HCT116 (cell line): Measurements from ENCODE around the gene OPCML. TPM values are rescaled to one million over a fixed set of nuclear protein-coding genes. Genes with fewer than 3 reads are reported as not detected.

Experiments used
- ATAC-seq: fragments of 200-7000 bp; cut with Tn5 transposase; 2 replicates; pipeline ENCODE4 v1.9.1; 2020; ENCODE audit warnings: mild to moderate bottlenecking, moderate library complexity
- BruUV-seq: library from RNA; stranded (reverse); fragments of 400-500 nt; replicated peaks from 2 replicates; lab custom pipeline; 2021; lab: Mats Ljungman, UMichigan
- CTCF ChIA-PET: fragments of 300-600 bp; sonication (Branson Sonifier 250); formaldehyde crosslinking; loops from one replicate; lab custom pipeline; 2021; ENCODE audit warnings: antibody characterized with exemption; lab: Charles Lee
- POLR2A ChIA-PET: fragments of 300-600, 350-600 bp; sonication (Branson Sonifier 250); formaldehyde crosslinking; loops from one replicate; lab custom pipeline; 2021; ENCODE audit warnings: antibody characterized with exemption; lab: Charles Lee
- RAD21 ChIA-PET, 2 experiments: fragments of 300-600 bp; sonication (Branson Sonifier 250); formaldehyde crosslinking; loops; one replicate each; lab custom pipeline; 2023; ENCODE audit warnings: low total read pairs in 2 of 2; ENCODE audit not compliant: uncharacterized antibody in 2 of 2, unreplicated experiment in 2 of 2, low non-redundant PET in 1 of 2; lab: Charles Lee
- DNase-seq: peaks from one replicate; pipeline ENCODE4 v3.0.0-alpha.2; 2010; ENCODE audit warnings: low read depth, low spot score
- H2AFZ ChIP-seq: fragments of 200-600 bp; shearing (Covaris generic), sonication (generic); 2 replicates; pipeline ENCODE4 v1.6.1; 2017; ENCODE audit warnings: low read depth, mixed run types, mixed read lengths, antibody characterized with exemption, low read length; ENCODE audit not compliant: poor library complexity, severe bottlenecking
- H3K27ac ChIP-seq: 2 replicates; pipeline ENCODE4 v1.5.1; 2012; ENCODE audit warnings: low read depth, low read length
- H3K27me3 ChIP-seq: fragments of 200-600 bp; sonication (generic); 2 replicates; pipeline ENCODE4 v1.6.1; 2016; ENCODE audit warnings: mixed run types, low read length, mixed read lengths; ENCODE audit not compliant: insufficient read depth
- H3K36me3 ChIP-seq, 2 experiments: fragments of 200-500 bp in 1 of 2; fragments of 200-600 bp in 1 of 2; sonication (Bioruptor generic) in 1 of 2; sonication (generic) in 1 of 2; 2 replicates each; pipeline versions ENCODE4 v1.5.1 to v1.6.1; 2014 to 2016; ENCODE audit warnings: low read length in 2 of 2, inconsistent platforms in 1 of 2, mixed read lengths in 1 of 2, mixed run types in 1 of 2; ENCODE audit not compliant: insufficient read depth in 2 of 2, control insufficient read depth in 1 of 2
- H3K4me1 ChIP-seq, 2 experiments: fragments of 200-600 bp in 1 of 2; sonication (generic) in 1 of 2; 2 replicates each; pipeline versions ENCODE4 v1.5.1 to v1.6.1; 2012 to 2017; ENCODE audit warnings: low read length in 2 of 2, inconsistent platforms in 1 of 2, mild to moderate bottlenecking in 1 of 2, mixed read lengths in 1 of 2, mixed run types in 1 of 2, moderate library complexity in 1 of 2; ENCODE audit not compliant: insufficient read depth in 2 of 2, control insufficient read depth in 1 of 2
- H3K4me2 ChIP-seq: fragments of 200-600 bp; sonication (generic); 2 replicates; pipeline ENCODE4 v1.6.1; 2017; ENCODE audit warnings: mixed run types, low read length, mixed read lengths
- H3K4me3 ChIP-seq, 2 experiments: fragments of 200-600 bp in 1 of 2; sonication (generic) in 1 of 2; replicated peaks in 1 of 2; 2 replicates each; pipeline ENCODE4 v1.5.1; 2011 to 2016; ENCODE audit warnings: low read length in 2 of 2, control low read depth in 1 of 2, low read depth in 1 of 2, mild to moderate bottlenecking in 1 of 2, mixed read lengths in 1 of 2, mixed run types in 1 of 2
- H3K79me2 ChIP-seq: fragments of 200-600 bp; sonication (generic); 2 replicates; pipeline ENCODE4 v1.6.1; 2017; ENCODE audit warnings: mild to moderate bottlenecking, mixed run types, low read length, moderate library complexity, mixed read lengths; ENCODE audit not compliant: insufficient read depth
- H3K9ac ChIP-seq: fragments of 200-600 bp; sonication (generic); 2 replicates; pipeline ENCODE4 v1.6.1; 2016; ENCODE audit warnings: low read length, mixed read lengths
- H3K9me2 ChIP-seq: fragments of 200-600 bp; sonication (generic), shearing (Covaris generic); 2 replicates; pipeline ENCODE4 v1.6.1; 2017; ENCODE audit warnings: mixed run types, mild to moderate bottlenecking, moderate library complexity; ENCODE audit not compliant: insufficient read depth
- H3K9me3 ChIP-seq, 2 experiments: fragments of 200-500 bp in 1 of 2; fragments of 200-600 bp in 1 of 2; sonication (Bioruptor generic) in 1 of 2; sonication (generic) in 1 of 2; 2 replicates each; pipeline ENCODE4 v1.6.1; 2014 to 2017; ENCODE audit warnings: low read length in 2 of 2, mixed read lengths in 2 of 2, inconsistent platforms in 1 of 2, low read depth in 1 of 2, mild to moderate bottlenecking in 1 of 2, mixed run types in 1 of 2, moderate library complexity in 1 of 2; ENCODE audit not compliant: control insufficient read depth in 1 of 2, insufficient read depth in 1 of 2
- H4K20me1 ChIP-seq: fragments of 200-600 bp; sonication (generic), shearing (Covaris generic); 2 replicates; pipeline ENCODE4 v1.6.1; 2017; ENCODE audit warnings: mixed run types, mild to moderate bottlenecking, moderate library complexity; ENCODE audit not compliant: insufficient read depth
- ELF1 ChIP-seq: IDR thresholded peaks from 2 replicates; pipeline ENCODE4 v1.6.1; 2012; ENCODE audit warnings: low read depth, borderline replicate concordance
- EZH2phosphoT487 ChIP-seq: fragments of 200-600 bp; IDR thresholded peaks from 2 replicates; pipeline ENCODE4 v1.6.1; 2018; ENCODE audit warnings: antibody characterized with exemption, borderline replicate concordance
- POLR2AphosphoS5 ChIP-seq: IDR thresholded peaks from 2 replicates; pipeline ENCODE4 v1.6.1; 2011; ENCODE audit warnings: mild to moderate bottlenecking, low read depth, low read length, moderate library complexity
- REST ChIP-seq: IDR thresholded peaks from 2 replicates; pipeline ENCODE4 v1.6.1; 2012; ENCODE audit warnings: low read depth
- SP1 ChIP-seq: IDR thresholded peaks from 2 replicates; pipeline ENCODE4 v1.6.1; 2012; ENCODE audit warnings: low read depth
- SRF ChIP-seq: IDR thresholded peaks from 2 replicates; pipeline ENCODE4 v1.6.1; 2012; ENCODE audit warnings: low read depth
- TCF7L2 ChIP-seq: IDR thresholded peaks from 2 replicates; pipeline ENCODE4 v1.7.0; 2011; ENCODE audit warnings: borderline replicate concordance, inconsistent platforms; ENCODE audit not compliant: insufficient read depth, insufficient read length; ENCODE audit errors: extremely low read depth
- YY1 ChIP-seq: IDR thresholded peaks from 2 replicates; pipeline ENCODE4 v1.6.1; 2011; ENCODE audit warnings: low read length, low read depth, moderate library complexity, mild to moderate bottlenecking; ENCODE audit not compliant: insufficient replicate concordance; ENCODE audit errors: extremely low read depth
- ZFX ChIP-seq: fragments of 450-650 bp; IDR thresholded peaks from 2 replicates; pipeline ENCODE4 v1.6.1; 2017
- intact Hi-C: fragments of 100-400 bp; cut with micrococcal nuclease; formaldehyde crosslinking; loops from 2 replicates; pipeline ENCODE4 v1.10.0; 2022
- total RNA-seq: library from RNA; stranded (reverse); gene quantifications from one replicate; pipeline ENCODE4 v1.2.1, GENCODE V29; 2021; ENCODE audit not compliant: unreplicated experiment

Gene OPCML
- total RNA-seq, 1 experiment from 2014 or later: not detected

GRCh38 chr11:132838627-132839026 is 693.7 kb downstream of the OPCML start:
- no peak overlapping the region for H3K4me2 ChIP-seq
- no peak overlapping the region for H3K4me3 ChIP-seq
- H3K9ac ChIP-seq: no peak overlapping the region
- ChIA-PET RAD21 (no interaction called here), POLR2A (no interaction called here), CTCF (no interaction called here)
- intact Hi-C loops: no loop called here
- H3K9me2 ChIP-seq: no peaks in the 10 kb centered on the region
- no peak overlapping the region for H2AFZ ChIP-seq
- no peak for TF ChIP-seq ZFX
- no peak for TF ChIP-seq EZH2phosphoT487
- TF ChIP-seq REST: no peak
- no peak for TF ChIP-seq POLR2AphosphoS5
- TF ChIP-seq, all 23 proteins: peak for 0
- Histone ChIP-seq H4K20me1 (no peaks in the 10 kb centered on the region), H3K27me3 (no peaks in the 10 kb centered on the region), H3K79me2 (no peaks in the 10 kb centered on the region), H3K4me1 (no peaks in the 10 kb centered on the region), H3K36me3 (no peaks in the 10 kb centered on the region), H3K9me3 (peaks cover 0 to 20% of the 10 kb centered on the region in 2 experiments; a peak in 2 of 4 replicates), H3K27ac (no peak overlapping the region)
- BruUV-seq: no TSS peak
- no peak for ATAC-seq
- no peak for DNase-seq

DNA sequence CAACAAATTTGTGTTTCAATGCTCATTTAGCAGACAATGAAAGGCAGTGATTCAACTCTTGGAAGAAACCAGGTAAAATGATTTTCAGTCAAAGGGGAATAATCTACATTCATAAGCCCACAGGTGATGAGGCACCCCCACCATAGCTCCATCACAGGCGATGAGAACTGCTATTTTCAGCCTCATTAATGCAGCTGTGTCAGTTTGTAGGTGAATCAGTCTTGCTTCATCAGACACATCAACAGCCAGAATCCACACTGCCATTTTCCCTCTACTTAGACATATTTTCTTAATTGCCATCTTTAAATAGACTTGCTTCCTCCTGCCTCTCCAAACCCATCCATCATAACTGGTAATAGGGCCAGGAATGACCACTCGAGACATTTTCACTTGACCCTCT is 701.0 kb downstream of the OPCML start:
- no peaks in the 10 kb centered on the region for H4K20me1 ChIP-seq
- H3K4me3 ChIP-seq: no peak overlapping the region
- H3K36me3 ChIP-seq: no peaks in the 10 kb centered on the region
- intact Hi-C loops: no loop called here
- ATAC-seq: no peak
- H3K79me2 ChIP-seq: no peaks in the 10 kb centered on the region
- no peak for DNase-seq
- no peaks in the 10 kb centered on the region for H3K4me1 ChIP-seq
- no peaks in the 10 kb centered on the region for H3K27me3 ChIP-seq
- CTCF ChIA-PET: no interaction called here
- RAD21 ChIA-PET: no interaction called here
- BruUV-seq: no TSS peak
- POLR2A ChIA-PET: no interaction called here
- H3K4me2 ChIP-seq: no peak overlapping the region
- H3K27ac ChIP-seq: no peak overlapping the region
- H2AFZ ChIP-seq: no peak overlapping the region
- peaks cover 7 to 17% of the 10 kb centered on the region in 2 experiments; a peak in 2 of 4 replicates for H3K9me3 ChIP-seq
- no peak overlapping the region for H3K9ac ChIP-seq
- no peaks in the 10 kb centered on the region for H3K9me2 ChIP-seq
- TF ChIP-seq YY1 (no peak), TCF7L2 (no peak), SRF (no peak), SP1 (no peak), ELF1 (no peak), REST (no peak)
